ENCODE measurements around the gene CCDC148. TPM values are rescaled to one million over a fixed set of nuclear protein-coding genes. Genes with fewer than 3 reads are reported as not detected.

The CCDC148 gene
- total RNA-seq, 1 donor from 2014 or later: 1.0 TPM

GRCh38 chr2:158487419-158487818 is 30.9 kb upstream of the CCDC148 start:
- TF ChIP-seq, protein P1, sequence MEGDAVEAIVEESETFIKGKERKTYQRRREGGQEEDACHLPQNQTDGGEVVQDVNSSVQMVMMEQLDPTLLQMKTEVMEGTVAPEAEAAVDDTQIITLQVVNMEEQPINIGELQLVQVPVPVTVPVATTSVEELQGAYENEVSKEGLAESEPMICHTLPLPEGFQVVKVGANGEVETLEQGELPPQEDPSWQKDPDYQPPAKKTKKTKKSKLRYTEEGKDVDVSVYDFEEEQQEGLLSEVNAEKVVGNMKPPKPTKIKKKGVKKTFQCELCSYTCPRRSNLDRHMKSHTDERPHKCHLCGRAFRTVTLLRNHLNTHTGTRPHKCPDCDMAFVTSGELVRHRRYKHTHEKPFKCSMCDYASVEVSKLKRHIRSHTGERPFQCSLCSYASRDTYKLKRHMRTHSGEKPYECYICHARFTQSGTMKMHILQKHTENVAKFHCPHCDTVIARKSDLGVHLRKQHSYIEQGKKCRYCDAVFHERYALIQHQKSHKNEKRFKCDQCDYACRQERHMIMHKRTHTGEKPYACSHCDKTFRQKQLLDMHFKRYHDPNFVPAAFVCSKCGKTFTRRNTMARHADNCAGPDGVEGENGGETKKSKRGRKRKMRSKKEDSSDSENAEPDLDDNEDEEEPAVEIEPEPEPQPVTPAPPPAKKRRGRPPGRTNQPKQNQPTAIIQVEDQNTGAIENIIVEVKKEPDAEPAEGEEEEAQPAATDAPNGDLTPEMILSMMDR (IDR thresholded peaks at IDR 0.05; ENCODE audit: insufficient read depth, low read length, poor library complexity, severe bottlenecking): no peak
- H3K36me3 ChIP-seq (ENCODE audit: control insufficient read depth, insufficient read depth, low read length): no peaks in the 10 kb centered on the region
- H3K4me3 ChIP-seq (ENCODE audit: low read depth, low read length): no peak overlapping the region
- H3K27me3 ChIP-seq (ENCODE audit: control insufficient read depth, insufficient read depth, low read length): no peaks in the 10 kb centered on the region
- DNase-seq (ENCODE audit: low read depth): no peak

- Histone ChIP-seq H3K27me3 (ENCODE audit: control insufficient read depth, insufficient read depth, low read length) (no peaks in the 10 kb centered on the region), H3K4me3 (ENCODE audit: low read depth, low read length) (no peak overlapping the region), H3K36me3 (ENCODE audit: control insufficient read depth, insufficient read depth, low read length) (no peaks in the 10 kb centered on the region)
- DNase-seq (ENCODE audit: low read depth): no peak
- TF ChIP-seq, protein P1 (IDR thresholded peaks at IDR 0.05; ENCODE audit: insufficient read depth, low read length, poor library complexity, severe bottlenecking): no peak
These were observed 30.4 kb upstream of the CCDC148 start for GRCh38 chr2:158486970-158487325.

- no peak for DNase-seq (ENCODE audit: low read depth)
- Histone ChIP-seq H3K4me3 (ENCODE audit: low read depth, low read length) (no peak overlapping the region), H3K27me3 (ENCODE audit: control insufficient read depth, insufficient read depth, low read length) (no peaks in the 10 kb centered on the region), H3K36me3 (ENCODE audit: control insufficient read depth, insufficient read depth, low read length) (no peaks in the 10 kb centered on the region)
- TF ChIP-seq, protein P1 (IDR thresholded peaks at IDR 0.05; ENCODE audit: insufficient read depth, low read length, poor library complexity, severe bottlenecking): no peak
These were observed 29.8 kb upstream of the CCDC148 start for GRCh38 chr2:158486150-158486969.

DNA sequence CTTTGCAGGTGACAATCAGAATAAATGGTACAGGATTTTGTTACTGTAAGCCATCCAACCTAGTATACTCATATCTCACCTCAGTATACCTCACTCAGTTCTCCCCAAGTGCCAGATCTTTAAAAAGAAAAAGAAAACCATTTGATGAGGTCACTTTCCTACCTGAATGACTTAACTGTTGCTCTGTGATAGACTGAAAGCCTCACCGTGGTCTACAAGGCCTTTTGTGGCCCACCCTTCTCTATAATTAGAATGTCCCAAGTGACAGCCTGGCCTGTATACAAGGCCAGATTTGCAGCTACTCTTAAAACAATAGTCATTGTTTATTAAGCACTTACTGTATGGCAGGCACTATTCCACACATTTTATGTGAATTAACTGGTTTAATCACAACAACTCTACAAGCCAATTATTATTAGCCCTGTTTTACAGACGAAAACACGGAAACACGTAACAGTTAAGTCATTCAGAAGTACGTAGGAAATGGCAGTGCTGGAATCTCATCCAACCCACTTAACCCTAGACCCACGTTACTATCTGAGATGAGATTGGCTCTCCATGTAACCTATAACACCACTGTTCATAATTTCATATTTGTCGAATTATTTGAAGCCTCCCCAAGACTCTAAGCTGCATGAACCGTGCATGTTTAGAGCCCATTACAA is 28.5 kb upstream of the CCDC148 start:
- Histone ChIP-seq H3K4me3 (ENCODE audit: low read depth, low read length) (no peak overlapping the region), H3K36me3 (ENCODE audit: control insufficient read depth, insufficient read depth, low read length) (no peaks in the 10 kb centered on the region), H3K27me3 (ENCODE audit: control insufficient read depth, insufficient read depth, low read length) (no peaks in the 10 kb centered on the region)
- TF ChIP-seq, protein P1 (IDR thresholded peaks at IDR 0.05; ENCODE audit: insufficient read depth, low read length, poor library complexity, severe bottlenecking): no peak
- DNase-seq (ENCODE audit: low read depth): no peak

- Histone ChIP-seq H3K4me3 (ENCODE audit: low read depth, low read length) (no peak overlapping the region), H3K27me3 (ENCODE audit: control insufficient read depth, insufficient read depth, low read length) (no peaks in the 10 kb centered on the region), H3K36me3 (ENCODE audit: control insufficient read depth, insufficient read depth, low read length) (no peaks in the 10 kb centered on the region)
- DNase-seq (ENCODE audit: low read depth): no peak
- TF ChIP-seq, protein P1 (IDR thresholded peaks at IDR 0.05; ENCODE audit: insufficient read depth, low read length, poor library complexity, severe bottlenecking): no peak
These were observed 26.0 kb upstream of the CCDC148 start for GRCh38 chr2:158482594-158482993.

All from kidney epithelial cell (primary cell).